ENCODE data around the gene DSCAML1.

DSCAML1 gene

DNA sequence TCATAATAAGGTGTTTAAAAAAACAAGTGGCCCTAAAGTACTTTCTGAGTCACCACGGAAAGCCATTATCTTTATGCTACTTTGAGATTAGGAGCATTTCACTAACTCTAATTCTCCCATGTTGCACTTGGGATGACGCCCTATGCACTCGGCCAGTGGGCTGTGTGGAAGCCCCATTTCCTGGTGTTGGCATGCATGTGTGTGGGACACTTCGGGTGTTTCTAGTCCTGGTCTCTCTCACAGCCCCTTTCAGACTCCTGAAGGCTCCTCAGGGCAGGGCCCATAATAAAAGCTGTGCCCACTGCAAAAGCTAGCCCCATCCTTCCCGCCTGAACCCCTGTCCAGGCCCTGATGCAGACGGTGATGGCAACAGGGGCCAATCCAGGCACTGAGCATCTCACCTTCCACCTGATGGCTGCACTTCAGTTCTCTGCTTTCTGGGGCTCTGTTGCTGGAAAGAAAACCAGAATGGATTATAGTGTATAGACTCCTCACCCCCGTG is 42.4 kb upstream of the DSCAML1 start:
- no peak for DNase-seq (ENCODE audit: insufficient read length, low spot score)
- TF ChIP-seq, protein P1, sequence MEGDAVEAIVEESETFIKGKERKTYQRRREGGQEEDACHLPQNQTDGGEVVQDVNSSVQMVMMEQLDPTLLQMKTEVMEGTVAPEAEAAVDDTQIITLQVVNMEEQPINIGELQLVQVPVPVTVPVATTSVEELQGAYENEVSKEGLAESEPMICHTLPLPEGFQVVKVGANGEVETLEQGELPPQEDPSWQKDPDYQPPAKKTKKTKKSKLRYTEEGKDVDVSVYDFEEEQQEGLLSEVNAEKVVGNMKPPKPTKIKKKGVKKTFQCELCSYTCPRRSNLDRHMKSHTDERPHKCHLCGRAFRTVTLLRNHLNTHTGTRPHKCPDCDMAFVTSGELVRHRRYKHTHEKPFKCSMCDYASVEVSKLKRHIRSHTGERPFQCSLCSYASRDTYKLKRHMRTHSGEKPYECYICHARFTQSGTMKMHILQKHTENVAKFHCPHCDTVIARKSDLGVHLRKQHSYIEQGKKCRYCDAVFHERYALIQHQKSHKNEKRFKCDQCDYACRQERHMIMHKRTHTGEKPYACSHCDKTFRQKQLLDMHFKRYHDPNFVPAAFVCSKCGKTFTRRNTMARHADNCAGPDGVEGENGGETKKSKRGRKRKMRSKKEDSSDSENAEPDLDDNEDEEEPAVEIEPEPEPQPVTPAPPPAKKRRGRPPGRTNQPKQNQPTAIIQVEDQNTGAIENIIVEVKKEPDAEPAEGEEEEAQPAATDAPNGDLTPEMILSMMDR (IDR thresholded peaks at IDR 0.05; ENCODE audit: insufficient read depth, missing control alignments), result no peak
- no peak for FAIRE-seq

DNA sequence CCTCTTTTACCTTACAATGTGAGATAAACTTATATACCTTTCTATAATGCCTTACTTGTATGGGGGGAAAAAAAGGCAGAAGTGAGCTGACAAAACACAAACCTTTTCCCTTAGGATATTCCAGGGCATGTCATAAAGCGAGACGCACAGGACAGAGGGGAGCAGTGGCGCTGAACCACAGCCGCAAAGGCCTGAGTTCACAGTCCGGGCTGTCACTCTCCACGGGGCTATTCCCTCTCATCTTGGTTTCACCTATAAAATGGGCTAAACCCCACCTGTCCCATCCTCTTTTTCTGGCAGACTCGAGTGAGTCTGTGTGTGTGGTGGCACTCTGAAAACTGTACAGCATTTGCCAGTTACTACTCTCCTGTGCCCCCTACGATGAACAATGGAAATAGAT is 41.9 kb upstream of the DSCAML1 start:
- FAIRE-seq, result no peak
- no peak for DNase-seq (ENCODE audit: insufficient read length, low spot score)
- TF ChIP-seq, protein P1 (IDR thresholded peaks at IDR 0.05; ENCODE audit: insufficient read depth, missing control alignments), result no peak

DNA sequence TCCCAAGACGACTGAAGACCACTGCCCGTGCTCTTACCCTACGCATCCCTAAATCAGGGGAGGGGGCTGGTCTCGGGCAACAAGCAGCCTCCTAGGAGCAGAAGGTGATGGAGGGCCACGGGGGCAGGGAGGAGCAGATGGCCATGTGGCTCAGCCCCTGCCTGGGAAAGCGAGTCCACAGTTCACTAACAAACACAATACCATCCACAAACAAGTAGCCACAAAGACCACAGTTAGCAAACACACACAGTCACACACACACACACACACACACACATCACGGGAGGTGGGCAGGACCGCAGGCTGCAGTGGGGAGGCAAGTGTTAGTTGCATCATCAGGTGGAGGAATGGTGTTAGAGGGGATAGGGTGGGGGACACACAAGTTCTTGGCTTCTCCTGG is 40.8 kb upstream of the DSCAML1 start:
- no peak for FAIRE-seq
- no peak for DNase-seq (ENCODE audit: insufficient read length, low spot score)
- TF ChIP-seq, protein P1 (IDR thresholded peaks at IDR 0.05; ENCODE audit: insufficient read depth, missing control alignments), result no peak

DNA sequence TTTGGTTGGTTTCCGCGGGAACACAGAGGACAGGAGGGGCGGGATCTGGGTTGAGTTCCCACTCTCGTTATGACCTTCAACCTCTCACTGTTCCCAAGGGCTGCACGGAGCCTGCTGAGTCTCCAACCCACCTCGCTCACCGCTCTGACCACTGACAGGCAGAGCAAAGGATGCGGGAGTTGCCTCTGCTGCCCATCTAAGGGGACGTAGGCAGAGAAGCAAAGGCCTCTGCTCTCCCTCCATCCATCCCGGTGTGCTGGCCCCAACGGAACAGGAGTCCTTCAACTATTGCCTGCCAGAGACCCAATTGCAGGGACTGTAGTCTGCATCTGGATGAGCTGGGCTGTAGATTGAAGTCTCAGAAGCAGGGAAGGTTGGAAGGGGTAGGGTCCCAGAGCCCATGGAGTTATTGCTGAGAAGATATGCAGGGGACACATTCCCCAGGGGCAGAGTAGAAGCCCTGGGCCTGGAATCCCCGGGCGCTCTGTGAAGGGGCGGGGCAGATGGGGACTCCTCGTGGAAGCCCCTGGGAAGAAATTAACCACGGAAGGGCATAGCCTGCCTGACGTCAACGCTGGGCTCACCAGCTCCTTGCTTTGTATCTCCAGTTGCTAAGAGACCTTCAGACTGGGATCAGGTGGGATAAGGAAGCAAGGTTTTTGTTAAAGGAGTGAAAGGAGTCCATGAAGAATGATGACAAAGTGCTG is 40.2 kb upstream of the DSCAML1 start:
- no peak for DNase-seq (ENCODE audit: insufficient read length, low spot score)
- TF ChIP-seq, protein P1 (IDR thresholded peaks at IDR 0.05; ENCODE audit: insufficient read depth, missing control alignments), result no peak
- no peak for FAIRE-seq

DNA sequence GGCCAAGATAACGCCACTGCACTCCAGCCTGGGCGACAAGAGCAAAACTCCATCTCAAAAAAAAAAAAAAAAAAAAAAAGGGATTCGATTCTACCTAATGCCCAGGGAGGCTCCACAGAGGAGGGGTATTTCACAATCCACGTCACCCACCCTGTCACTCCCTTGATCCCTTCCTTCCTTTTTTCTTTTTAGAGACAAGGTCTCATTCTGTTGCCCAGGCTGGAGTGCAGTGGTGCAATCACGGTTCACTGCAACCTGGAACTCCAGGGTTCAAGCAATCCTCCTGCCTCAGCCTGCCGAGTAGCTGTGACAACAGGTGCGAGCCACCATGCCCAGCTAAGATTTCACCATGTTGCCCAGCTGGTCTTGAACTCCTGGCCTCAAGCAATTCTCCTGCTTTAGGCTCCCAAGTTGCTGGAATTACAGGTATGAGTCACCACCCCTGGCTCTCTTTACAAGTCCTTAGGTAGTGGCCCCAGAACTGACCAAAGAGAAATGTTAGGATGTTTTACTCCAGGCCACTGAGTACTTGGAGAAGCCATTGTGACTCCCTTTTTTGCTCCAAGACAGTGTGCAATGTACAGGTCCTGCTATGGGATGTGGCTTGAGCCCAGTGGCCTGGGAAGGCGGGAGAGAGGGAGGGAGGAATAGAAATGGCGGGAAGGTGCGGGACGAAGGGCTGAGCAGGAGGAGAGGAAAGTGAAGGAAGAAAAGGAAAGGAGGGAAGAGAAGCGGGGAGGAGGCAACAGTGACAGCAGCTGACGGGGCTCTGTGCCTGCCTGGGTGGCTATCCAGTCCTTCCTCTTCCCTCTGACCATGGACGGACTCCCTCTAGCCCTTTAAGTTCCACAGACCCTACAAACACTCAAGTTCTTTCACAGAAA is 39.3 kb upstream of the DSCAML1 start:
- DNase-seq (ENCODE audit: insufficient read length, low spot score) (no peak), FAIRE-seq (no peak)
- TF ChIP-seq, protein P1 (IDR thresholded peaks at IDR 0.05; ENCODE audit: insufficient read depth, missing control alignments), result no peak

DNA sequence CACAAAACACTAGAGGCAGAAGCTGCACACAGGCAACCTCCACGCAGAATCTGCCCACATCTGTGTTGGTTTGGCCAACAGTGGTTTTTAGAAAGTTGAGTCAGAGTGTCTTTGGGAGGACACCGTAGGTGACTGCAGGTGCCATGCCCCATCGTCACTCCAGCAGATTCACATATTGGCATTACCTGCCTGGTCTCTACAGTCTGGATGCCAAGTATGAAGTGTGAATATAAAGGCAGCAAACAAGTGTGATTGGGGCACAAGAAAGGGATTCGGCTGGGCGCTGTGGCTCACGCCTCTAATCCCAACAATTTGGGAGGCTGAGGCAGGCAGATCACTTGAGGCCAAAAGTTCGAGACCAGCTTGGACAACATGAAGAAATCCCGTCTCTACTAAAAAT is 38.6 kb upstream of the DSCAML1 start:
- DNase-seq (ENCODE audit: insufficient read length, low spot score) (no peak), FAIRE-seq (no peak)
- TF ChIP-seq, protein P1 (IDR thresholded peaks at IDR 0.05; ENCODE audit: insufficient read depth, missing control alignments), result no peak

Data from D721Med (cell line).